Smooth muscle cell (in vitro differentiated cells): Measurements from ENCODE around the gene BRD2. TPM values are rescaled to one million over a fixed set of nuclear protein-coding genes. Genes with fewer than 3 reads are reported as not detected.

Source experiments
- DNase-seq: peaks from one replicate; lab custom pipeline; 2025; ENCODE audit not compliant: unreplicated experiment; lab: John Stamatoyannopoulos, UW
- H2AFZ ChIP-seq: fragments of 200-600 bp; sonication (generic); 2 replicates; pipeline ENCODE4 v1.6.0; 2016; ENCODE audit warnings: antibody characterized with exemption, low read depth, mild to moderate bottlenecking
- H3F3A ChIP-seq: fragments of 200-600 bp; sonication (generic); 2 replicates; pipeline ENCODE4 v1.6.0; 2017; ENCODE audit warnings: antibody characterized with exemption, low read depth
- H3K27ac ChIP-seq: fragments of 200-600 bp; sonication (generic); 2 replicates; pipeline ENCODE4 v1.5.1; 2016; ENCODE audit warnings: low read depth, mild to moderate bottlenecking
- H3K27me3 ChIP-seq: fragments of 200-600 bp; sonication (generic); 2 replicates; pipeline ENCODE4 v1.6.1; 2016; ENCODE audit warnings: low read depth, mild to moderate bottlenecking
- H3K36me3 ChIP-seq: fragments of 200-600 bp; sonication (generic); 2 replicates; pipeline ENCODE4 v1.5.1; 2016; ENCODE audit warnings: low read depth
- H3K4me1 ChIP-seq: fragments of 200-600 bp; sonication (generic); 2 replicates; pipeline ENCODE4 v1.5.1; 2016; ENCODE audit warnings: low read depth
- H3K4me2 ChIP-seq: fragments of 200-600 bp; sonication (generic); 2 replicates; pipeline ENCODE4 v1.6.0; 2016; ENCODE audit warnings: mild to moderate bottlenecking
- H3K4me3 ChIP-seq: fragments of 200-600 bp; sonication (generic); 2 replicates; pipeline ENCODE4 v1.5.1; 2016; ENCODE audit warnings: mild to moderate bottlenecking
- H3K79me2 ChIP-seq: fragments of 200-600 bp; sonication (generic); 2 replicates; pipeline ENCODE4 v1.6.0; 2016; ENCODE audit warnings: low read depth, mild to moderate bottlenecking
- H3K9ac ChIP-seq: fragments of 200-600 bp; sonication (generic); 2 replicates; pipeline ENCODE4 v1.6.0; 2016; ENCODE audit warnings: low read depth
- H3K9me3 ChIP-seq: fragments of 200-600 bp; sonication (generic); replicated peaks from 2 replicates; pipeline ENCODE4 v1.5.1; 2016; ENCODE audit warnings: low read depth
- H4K20me1 ChIP-seq: fragments of 200-600 bp; sonication (generic); 2 replicates; pipeline ENCODE4 v1.6.0; 2016; ENCODE audit warnings: low read depth
- WGBS: methylation state at CpG from one replicate; pipeline ENCODE4 v1.1.7; 2016; ENCODE audit warnings: low lambda C conversion rate; 5-methylcytosine and 5-hydroxymethylcytosine counted together
- polyA plus RNA-seq: library from polyadenylated mRNA; unstranded; fragments of >200 nt; fragmentation: Nextera tagmentation; extraction: Ambion mirVana; gene quantifications from 2 replicates; pipeline ENCODE4 v1.2.1, GENCODE V29; 2016
- total RNA-seq: library from RNA; depleted of rRNA; stranded (reverse); fragments of >200 nt; gene quantifications from 2 replicates; pipeline ENCODE4 v1.2.3, GENCODE V29; 2014
- TF ChIP-seq, protein P1 (sequence below): fragments of 200-600 bp; sonication (generic); IDR thresholded peaks from 2 replicates; pipeline ENCODE4 v1.5.1; 2017; ENCODE audit warnings: borderline replicate concordance, mild to moderate bottlenecking, antibody characterized with exemption; ENCODE audit not compliant: insufficient read depth, poor library complexity, severe bottlenecking

The BRD2 gene
- total and polyA plus RNA-seq, 2 experiments from 2014 or later, result 162 to 205 TPM

DNA sequence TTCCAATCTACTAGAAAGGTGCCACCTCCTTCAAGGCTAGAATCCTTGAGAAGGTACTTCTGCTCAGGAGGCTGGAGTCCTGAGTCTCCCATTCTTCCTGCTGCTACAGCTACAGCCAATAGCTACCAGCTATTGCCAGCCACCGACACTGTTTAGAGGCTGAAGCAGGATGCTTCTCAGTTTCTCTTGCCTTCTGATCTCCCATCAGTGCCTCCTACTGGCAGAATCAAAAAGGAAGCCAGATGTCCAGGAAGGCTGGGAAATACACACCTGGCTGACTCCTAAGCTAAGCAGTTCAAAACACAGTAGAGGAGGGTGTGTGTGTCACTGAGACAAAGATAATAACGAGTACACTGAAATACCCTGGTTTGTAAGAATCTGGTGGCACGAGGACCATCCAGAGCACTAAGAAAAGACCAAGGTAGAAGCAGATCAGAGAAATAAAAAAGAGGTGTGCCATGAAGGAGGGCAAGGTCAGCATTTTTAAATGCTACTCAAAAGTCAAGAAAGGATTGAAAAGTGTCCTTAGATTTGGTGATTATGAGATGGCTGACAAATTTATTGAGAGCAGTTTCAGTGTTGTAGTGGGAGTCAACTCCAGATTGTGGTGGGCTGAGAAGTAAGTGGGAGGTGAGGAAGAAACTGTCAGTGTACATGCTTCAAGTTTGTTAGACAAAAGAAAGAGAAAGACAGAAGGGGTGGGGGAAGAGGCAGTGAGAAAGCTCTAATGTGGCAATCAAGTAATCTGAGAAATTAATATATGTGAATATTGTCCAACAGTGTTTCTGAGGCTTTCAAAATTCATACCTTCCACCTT, 13.2 kb upstream of the BRD2 start:
- Histone ChIP-seq H3K9me3 (no peaks in the 10 kb centered on the region), H3K4me1 (no peaks in the 10 kb centered on the region), H3K36me3 (no peaks in the 10 kb centered on the region), H3K27ac (no peak overlapping the region), H3K4me3 (no peak overlapping the region), H3K4me2 (no peak overlapping the region), H3K79me2 (no peaks in the 10 kb centered on the region), H4K20me1 (no peaks in the 10 kb centered on the region), H3K27me3 (no peaks in the 10 kb centered on the region), H2AFZ (no peak overlapping the region), H3F3A (no peaks in the 10 kb centered on the region), H3K9ac (no peak overlapping the region)
- WGBS, result 44% methylated on average over 3 of the region's 3 CpGs
- no peak for DNase-seq
- TF ChIP-seq, protein P1, sequence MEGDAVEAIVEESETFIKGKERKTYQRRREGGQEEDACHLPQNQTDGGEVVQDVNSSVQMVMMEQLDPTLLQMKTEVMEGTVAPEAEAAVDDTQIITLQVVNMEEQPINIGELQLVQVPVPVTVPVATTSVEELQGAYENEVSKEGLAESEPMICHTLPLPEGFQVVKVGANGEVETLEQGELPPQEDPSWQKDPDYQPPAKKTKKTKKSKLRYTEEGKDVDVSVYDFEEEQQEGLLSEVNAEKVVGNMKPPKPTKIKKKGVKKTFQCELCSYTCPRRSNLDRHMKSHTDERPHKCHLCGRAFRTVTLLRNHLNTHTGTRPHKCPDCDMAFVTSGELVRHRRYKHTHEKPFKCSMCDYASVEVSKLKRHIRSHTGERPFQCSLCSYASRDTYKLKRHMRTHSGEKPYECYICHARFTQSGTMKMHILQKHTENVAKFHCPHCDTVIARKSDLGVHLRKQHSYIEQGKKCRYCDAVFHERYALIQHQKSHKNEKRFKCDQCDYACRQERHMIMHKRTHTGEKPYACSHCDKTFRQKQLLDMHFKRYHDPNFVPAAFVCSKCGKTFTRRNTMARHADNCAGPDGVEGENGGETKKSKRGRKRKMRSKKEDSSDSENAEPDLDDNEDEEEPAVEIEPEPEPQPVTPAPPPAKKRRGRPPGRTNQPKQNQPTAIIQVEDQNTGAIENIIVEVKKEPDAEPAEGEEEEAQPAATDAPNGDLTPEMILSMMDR, result peak; percentile 20

DNA sequence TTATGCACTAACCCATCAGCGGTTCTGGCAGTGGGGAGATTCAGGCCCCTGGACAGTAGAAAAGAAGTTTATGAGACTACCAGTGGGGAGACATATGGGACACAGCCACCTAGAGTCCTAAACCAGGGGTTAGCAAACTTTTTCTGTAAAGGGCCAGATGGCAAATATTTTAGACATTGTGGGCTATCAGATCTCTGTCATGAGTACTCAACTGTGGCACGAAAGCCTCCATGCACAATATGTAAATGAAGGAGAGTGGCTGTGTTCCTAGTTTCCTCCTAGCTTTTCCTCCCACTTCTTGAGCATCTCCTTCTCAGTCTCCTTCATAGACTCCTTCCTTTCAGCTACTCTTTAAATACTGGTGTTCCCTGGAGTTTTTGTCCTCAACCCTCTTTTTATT, 12.2 kb upstream of the BRD2 start:
- peaks cover 5% of the 10 kb centered on the region for H3K79me2 ChIP-seq
- H3K4me3 ChIP-seq, result no peak overlapping the region
- 70% methylated on average over 2 of the region's 2 CpGs for WGBS
- TF ChIP-seq, protein P1, result no peak
- H4K20me1 ChIP-seq, result peaks cover 7% of the 10 kb centered on the region
- H3K9me3 ChIP-seq, result no peaks in the 10 kb centered on the region
- H3K27ac ChIP-seq, result no peak overlapping the region
- no peaks in the 10 kb centered on the region for H3K27me3 ChIP-seq
- H3K4me1 ChIP-seq, result no peaks in the 10 kb centered on the region
- H3F3A ChIP-seq, result no peaks in the 10 kb centered on the region
- H3K9ac ChIP-seq, result no peak overlapping the region
- no peak for DNase-seq
- no peaks in the 10 kb centered on the region for H3K36me3 ChIP-seq
- H3K4me2 ChIP-seq, result no peak overlapping the region
- H2AFZ ChIP-seq, result no peak overlapping the region

DNA sequence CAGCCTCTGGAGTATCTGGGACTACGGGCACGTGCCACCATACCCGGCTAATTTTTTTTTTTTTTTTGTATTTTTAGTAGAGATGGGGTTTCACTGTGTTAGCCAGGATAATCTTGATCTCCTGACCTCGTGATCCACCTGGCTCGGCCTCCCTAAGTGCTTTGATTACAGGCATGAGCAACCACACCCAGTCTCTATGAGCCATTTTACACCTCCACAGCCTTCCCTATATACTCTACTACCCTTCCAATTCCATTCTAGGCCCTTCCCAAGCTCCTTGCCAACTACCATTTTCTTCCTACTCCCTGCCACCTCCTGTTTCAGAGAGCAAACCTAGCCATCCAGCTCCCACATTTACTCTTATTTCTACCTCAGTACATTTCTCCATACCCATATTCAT, 7.8 kb upstream of the BRD2 start:
- Histone ChIP-seq H3K79me2 (peaks cover 38% of the 10 kb centered on the region), H3K36me3 (no peaks in the 10 kb centered on the region), H3K9ac (no peak overlapping the region), H4K20me1 (peaks cover 8% of the 10 kb centered on the region), H3F3A (no peaks in the 10 kb centered on the region), H3K27ac (no peak overlapping the region), H3K27me3 (no peaks in the 10 kb centered on the region), H3K4me3 (no peak overlapping the region), H3K9me3 (no peaks in the 10 kb centered on the region), H2AFZ (no peak overlapping the region), H3K4me1 (no peaks in the 10 kb centered on the region), H3K4me2 (no peak overlapping the region)
- TF ChIP-seq, protein P1, result no peak
- DNase-seq, result no peak
- 98% methylated on average over 4 of the region's 5 CpGs for WGBS
